SK-N-DZ (cell line): ENCODE measurements around the gene ADRA2B.
"Not testable (repeated sequence)": the region's sequence is repeated elsewhere in the genome, so short reads cannot be mapped to it uniquely, and the experiment has no call there.

Source experiments
- DNase-seq: peaks from one replicate; pipeline ENCODE4 v3.0.0-alpha.2; 2015; ENCODE audit warnings: low spot score

ADRA2B gene

DNA sequence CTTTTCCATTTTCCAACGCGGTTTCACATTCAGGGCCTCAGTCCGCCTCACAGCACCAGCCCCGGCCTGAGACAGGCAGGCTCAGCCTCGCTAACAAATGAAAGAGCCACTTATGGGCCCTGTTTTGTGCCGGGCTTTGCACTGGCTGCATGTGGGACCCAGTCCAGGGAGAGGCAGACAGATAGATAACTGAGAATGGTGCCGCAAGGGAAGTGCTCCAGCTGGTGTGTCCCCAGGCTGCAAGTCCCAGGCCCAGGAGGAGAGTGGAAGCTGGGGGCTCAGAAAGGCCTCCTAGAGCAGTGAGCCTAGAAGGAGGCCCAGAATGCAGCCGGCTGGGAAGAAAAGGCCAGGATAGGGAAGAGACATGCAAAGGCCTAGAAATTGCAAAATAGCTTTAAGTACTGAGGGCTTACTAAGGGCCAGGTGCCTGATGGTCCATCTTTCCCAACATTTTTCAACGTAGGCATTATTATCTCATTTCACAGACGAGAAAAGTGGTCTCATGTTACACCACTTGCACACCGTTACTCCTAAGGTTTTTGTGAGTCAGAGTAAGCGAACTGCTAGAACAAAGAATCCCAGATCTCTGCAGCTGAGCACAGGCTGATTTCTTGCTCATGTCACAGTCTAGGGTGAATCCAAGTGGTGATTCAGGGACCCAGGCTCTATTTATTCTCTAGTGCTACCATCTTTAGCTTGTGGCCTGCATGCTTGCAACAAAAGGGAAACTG is 26.0 kb downstream of the ADRA2B start:
- DNase-seq, result no peak

DNA sequence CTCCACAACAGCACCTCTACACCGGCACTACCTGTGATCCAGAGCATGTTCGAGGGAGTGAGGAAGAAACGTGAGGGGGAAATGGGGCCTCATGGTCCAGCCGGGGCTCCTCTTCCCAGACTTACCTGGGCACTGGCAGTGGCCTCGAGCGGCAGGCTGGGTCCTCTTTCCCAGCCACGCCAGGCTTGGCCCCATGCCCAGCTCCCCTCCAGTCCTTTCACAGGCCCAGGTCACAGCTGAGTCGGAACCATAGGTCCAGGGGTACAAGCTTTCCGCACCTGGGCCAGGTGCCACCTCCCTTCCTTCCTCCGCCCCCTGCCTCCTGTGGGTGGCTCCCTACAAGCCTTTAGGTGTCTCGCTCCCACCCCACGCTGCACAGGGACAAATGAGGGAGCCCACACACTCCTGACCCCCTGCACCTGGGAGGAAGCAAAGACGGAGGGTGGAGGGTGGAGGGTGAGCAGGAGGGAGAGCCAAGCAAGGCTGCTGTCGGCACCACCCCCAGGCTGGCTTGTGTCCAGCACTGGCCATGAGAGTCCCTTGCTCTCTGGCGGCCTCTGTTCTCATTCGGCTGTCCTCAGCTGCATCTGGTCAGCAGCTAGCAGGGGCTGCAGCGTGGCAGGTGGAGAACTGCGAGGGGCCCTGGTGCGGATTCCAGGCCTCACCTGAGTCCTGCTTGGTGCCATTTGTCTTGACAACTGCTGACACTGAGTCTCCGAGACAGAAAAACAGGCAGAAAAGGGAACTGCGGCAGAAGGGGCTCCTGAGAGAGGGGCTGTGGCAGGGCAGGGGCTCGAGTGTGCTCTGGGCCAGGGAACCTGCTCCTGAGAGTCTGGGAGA is 26.8 kb downstream of the ADRA2B start:
- DNase-seq, result no peak

DNA sequence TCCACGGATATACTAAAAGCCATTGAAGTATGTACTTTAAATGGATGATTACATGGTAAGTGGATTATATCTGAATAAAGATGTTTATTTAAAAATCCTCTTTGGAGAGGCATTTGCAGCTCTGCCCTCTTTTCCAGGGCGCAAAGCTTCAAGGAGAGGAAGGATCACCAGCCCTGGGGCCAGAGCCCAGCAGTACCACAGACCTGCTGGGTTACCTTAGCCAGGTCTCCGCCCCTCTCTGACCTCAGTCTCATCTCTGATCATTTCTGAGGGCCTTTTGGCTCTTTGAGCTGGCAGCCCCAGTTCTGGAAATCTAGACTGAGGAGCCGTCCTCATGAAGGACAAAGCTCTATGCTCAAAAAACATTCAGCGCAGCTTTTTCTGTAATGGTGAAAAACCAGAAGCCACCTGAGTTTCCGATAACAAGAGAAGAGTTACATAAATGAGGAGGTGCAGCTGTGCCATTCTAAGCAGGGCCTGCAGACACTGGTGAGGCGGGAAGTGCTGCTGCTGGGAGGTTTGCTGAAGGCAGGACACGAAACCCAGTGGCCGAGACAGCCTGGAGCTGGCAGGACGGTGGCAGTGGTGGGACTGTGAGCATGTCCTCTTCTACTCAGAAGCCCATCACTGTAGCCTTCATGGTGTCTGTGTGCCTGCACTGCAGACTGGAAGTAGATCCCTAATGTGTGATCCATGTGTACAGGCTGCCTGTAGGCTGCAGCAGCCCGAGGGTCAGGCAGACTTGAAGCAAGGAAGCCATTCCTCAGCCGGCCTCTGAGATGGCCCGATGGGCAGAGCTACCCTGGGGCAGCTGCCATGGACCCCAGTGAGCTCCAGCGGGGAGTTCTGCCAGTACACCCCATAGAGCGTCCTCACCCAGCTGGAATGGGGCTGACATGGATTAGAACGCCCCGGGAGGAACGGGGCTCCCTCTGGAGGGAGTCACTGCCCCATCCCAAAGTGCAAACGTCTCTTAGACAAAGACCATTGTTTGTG is 27.7 kb downstream of the ADRA2B start:
- no peak for DNase-seq

DNA sequence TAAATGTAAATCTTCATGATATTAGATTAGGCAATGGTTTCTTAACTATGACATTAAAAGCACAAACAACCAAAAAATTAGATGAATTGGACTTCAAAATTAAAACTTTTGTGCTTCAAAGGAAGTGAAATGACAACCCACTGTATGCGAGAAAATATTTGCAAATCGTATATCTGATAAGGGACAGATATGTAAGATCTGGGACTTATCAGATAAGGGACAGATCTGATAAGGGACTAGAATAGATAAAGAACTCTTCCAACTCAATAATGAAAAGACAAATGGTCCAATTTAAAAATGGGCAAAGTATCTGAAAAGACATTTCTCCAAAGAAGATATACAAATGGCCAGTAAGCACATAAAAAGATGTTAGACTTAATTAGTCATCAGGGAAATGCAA is 29.2 kb downstream of the ADRA2B start:
- DNase-seq, result no peak

DNA sequence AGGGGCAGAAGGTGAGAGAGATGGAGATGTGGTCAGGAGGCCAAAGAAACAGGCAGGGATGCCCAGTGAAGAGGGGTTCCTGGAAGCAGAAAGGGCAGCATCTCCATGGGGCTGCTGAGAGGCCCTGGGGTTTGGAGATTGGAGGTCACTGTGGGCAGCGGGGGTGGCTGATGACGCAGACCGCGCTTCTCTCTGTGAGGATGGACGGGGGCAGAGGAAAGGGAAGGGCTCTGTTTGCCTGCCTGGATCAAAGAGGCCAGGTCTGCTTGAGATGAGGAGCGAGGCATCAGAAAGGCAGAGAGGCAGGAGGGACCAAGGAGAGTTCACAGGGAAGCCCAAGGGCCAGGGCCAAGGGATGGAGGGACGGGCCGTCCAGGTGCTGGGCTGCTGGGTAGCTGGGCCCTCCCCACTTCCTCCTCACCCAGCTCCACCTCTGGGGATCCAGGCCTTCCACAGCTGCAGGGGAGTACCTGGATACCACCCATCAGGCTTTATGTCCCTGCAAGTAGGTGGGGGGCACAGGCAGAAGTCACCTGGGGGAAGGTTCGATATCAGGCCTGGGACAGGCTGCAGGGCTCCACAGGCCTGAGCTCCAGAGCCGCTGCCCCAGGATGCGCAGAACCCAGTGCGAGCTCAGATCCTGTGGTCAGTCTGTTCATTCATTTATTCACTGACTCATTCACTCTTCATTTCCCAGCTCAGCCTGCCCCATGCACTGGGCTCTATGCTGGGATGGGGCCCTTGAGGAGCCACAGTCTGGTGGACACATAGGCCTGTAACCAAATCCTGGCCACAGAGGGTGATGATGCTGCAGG is 30.6 kb downstream of the ADRA2B start:
- DNase-seq, result no peak

DNA sequence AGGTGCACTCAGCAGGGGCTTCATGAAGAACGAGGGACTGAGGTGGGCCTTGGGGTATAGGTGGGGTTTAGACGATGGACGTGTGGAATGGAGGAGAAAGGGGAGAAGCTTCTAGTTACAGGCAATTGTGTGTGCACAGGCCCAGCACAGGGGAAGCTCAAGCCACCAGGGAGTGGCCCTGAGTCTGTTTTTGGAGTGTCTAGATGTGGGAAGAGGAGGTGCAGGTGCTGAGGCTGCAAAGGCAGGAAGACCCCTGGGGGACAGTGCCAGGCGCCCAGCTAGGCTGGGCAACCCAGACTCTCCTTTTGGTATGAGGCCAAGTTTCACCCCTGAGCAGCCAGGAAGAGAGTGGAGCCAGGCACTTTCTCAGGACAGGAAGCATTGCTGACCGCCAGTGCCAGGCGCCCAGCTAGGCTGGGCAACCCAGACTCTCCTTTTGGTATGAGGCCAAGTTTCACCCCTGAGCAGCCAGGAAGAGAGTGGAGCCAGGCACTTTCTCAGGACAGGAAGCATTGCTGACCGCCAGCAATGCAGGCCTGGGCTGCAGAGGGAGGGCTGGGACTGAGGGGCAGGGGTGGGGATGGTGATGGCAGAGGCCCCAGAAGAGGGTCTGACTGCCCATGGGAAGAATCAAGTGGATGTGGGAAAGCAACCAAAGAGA is 31.4 kb downstream of the ADRA2B start:
- not testable (repeated sequence) for DNase-seq

DNA sequence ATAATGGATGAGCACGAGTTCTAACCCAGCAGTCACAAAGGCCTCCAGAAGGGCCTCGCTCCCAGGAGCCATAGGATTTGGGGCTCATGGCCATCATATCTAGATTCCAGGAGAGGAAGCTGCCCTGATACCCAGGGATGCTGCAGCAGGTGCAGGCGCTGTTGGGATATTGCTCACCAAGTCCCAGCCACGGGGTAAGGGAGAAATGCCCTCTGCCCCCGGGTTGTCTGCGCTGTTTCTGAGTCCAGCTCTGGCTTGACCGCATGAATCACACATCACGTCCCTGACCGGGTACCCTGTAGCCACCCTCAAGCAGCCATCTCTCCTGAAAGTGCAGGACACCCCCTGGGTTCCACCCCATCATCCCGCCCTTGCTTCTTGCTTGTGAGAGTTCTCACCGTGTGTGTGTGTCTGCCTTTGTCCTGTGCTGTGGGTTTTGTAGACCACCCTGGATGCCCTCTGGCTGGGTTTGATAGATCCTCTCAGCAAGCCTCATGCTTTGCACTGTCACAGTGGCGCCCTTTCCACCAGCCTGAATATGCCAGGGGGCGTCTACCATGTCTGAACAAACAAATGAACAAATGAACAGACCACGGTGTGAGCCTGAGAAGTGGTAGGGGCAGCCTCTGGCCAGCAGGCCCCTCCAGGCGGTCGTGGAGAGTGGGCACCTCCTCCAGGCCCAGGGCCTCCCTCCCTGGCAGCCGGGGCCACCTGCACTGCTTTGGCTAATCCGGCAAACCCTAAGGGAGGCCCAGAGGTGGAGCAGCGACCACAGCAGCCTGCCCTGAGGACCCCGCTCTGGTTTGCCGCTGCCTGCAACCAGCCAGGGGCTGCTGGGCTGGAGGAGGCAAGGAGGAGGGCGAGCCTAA is 32.1 kb downstream of the ADRA2B start:
- no peak for DNase-seq

DNA sequence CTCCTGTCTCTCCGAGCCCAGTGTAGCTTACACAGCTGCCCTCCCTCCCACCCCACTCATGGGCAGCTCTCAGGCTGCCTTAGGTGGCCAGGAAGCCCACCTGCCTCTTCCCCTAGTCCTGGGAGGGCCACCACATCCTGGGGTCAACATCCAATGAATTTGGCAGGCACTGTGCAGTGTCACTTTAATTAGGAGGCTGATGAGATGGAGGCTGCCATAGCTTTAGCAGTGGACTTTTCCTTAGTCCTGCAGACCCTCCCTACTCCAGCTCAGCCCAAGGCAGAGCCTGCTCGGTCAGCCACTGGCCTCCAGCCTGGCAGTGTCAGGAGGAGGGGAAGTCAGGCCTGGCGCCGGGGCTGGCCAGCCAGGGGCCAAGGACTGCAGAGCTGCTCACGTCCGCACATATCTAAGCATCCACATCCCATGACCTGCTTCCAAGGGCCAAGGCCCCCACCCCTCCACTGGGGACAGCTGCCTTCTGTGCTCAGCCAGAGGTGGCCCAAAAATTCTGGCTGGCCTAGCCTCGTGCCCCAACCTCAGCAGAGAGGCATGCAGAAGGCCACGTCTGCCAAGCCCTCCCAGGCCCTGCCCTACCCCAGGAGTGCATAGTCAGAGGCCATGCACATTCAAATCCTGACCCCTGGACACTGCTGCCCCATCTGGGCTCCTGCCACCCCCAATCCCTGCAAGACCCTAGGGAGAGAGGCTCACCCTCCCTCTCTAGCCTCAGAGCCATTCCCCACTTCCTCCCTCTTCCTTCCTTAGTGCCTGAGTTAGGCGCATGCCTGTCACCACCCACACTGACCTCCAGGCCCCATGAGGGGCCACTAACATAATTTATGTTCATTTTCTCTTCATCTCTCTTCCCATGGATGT is 33.1 kb downstream of the ADRA2B start:
- DNase-seq, result no peak

DNA sequence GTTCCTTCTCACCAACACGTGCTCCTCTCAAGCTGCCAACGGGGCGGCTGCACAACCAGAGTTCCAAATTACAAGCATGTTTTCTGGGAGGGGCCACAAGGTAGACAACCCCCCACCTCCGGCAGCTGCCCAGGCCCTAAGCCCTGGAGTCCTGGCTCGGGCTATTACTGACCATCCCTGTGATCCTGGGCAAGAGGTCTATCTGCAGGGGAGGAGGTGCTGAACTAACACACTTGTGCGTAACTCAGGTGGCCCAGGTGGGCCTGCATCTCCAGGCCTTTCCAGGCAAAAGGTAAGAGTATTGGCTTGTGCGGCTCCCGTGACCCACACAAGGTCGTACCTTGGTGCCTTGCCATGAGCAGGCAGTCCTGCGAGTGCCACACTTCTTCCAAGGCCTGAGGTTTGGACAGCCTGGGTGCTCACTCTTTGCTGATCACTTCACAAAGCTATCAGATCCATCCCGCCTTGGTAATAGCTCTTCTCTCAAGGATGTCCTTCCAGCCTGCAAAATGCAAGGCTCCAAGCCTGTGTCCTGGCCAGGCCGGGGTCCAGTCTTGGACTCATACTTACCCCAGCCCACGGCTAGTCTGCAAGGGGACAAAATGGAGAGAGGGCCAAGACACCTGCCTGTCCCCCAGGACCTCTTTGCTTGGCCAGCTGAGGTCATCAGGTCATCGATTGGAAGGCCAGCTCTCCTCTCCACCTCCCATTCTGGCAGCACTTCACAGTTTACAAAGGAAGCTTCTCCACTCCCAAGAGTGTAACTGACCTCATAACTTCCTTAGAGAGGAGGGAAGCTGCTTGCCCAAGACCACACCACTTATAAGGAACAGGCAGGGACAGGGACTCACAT is 33.9 kb downstream of the ADRA2B start:
- DNase-seq, result no peak

DNA sequence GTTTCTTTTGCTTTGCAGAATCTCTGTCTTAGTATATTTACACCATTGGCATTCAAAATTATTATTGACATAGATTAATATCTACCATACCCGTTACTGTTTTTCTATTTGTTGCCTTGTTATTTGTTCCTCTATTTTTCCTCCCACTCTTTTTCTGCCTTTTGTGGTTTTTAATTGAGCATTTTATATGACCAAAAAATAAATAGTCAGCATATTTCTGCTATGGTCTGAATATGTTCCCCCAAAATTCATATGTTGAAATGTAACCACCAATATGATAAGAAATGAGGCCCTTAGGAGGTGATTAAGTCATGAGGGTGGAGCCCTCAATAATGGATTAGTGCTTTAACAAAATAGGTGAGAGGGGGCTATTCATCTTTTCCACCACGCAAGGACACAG is 35.3 kb downstream of the ADRA2B start:
- no peak for DNase-seq

DNA sequence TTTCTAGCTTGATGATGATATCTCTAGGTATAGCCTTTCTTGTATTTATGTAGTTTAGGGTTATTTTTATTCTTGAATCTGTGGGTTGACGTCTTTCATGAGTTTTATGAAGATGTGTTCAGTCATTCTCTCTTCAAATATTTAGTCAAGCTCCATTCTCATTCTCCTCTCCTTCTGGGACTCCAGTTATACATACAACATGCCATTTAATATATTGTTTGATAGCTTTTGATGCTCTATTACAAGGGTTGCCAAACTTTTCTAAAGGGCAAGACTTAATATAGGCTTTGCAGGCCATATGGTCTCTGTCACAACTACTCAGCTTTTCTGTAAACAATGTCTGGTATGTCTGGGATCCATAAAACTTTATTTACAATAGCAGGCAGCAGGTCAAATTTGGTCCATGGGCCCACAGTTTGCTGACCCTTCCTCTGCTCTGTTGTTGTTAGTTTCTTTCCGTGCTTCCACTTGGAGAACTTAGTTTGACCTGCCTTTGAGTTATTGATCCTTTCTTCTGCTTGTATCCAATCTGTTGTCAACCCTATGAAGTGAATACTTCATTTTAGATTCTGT is 41.1 kb downstream of the ADRA2B start:
- DNase-seq, result no peak

DNA sequence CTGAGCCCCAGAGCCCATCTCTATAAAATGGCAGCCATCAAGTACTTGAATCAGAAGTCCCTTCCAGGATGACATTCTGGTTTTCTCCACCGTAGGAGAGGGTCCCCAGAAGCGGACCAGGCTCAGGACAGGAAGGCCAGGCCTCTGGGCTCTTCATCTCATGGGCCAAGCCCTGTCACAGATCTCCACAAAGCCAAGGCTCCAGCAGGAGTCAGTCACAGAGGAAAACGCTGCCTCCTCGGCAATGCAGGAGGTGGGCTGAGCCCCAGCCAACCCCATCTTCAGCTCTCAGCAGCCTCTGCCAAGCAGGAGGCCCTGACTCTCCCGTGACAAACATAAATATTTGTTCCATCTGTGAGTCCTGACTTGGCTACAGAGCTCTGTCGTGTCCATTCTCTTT is 42.2 kb downstream of the ADRA2B start:
- DNase-seq, result no peak

DNA sequence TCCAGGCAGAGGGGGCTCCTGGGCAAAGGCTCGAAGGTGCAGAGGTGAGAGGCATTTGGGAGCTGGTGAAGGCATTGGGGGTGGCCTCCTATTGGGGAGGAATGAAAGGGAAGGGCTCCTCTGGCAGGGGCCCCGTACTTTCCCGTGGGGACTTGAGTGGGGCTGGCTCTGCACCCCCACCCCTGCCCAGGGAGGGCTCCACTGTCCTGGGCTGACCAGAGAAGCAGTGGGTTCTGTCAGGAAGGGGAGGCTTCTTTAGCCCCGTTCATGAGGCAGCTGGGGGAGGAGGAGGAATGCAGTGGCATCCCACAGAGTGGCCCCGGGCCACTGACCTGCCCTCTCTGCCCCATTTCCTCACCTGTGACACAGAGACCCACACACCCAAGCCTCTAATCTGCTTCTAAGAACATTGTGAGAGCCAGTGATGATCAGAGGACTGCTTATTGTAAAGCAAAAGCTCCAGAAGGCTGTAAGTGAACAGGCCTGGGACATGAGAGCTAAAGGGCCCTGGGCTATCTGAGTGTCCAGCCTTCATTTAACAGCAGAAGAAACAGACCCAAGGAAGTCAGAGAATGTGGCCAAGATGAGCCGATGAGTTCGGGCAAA is 43.1 kb downstream of the ADRA2B start:
- no peak for DNase-seq

DNA sequence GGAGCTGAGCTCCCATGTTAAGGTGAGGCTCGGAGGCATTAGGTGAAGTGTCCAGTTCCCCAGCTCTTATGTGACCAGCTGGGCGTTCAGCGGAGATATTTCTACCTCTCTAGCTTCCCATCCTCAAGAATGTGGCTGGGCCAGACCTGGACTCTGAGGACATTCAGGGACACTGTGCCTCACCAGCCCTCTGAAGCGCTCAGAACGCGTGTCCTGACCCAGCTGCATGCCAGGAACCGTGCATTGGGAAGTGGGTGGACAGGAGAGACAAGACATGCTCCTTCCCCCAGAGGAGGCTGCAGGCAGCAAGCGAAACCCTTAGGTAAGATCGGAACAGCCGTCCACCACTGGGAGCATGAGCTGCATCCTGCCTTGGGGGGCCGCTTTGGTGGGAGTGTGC is 43.6 kb downstream of the ADRA2B start:
- DNase-seq, result no peak

DNA sequence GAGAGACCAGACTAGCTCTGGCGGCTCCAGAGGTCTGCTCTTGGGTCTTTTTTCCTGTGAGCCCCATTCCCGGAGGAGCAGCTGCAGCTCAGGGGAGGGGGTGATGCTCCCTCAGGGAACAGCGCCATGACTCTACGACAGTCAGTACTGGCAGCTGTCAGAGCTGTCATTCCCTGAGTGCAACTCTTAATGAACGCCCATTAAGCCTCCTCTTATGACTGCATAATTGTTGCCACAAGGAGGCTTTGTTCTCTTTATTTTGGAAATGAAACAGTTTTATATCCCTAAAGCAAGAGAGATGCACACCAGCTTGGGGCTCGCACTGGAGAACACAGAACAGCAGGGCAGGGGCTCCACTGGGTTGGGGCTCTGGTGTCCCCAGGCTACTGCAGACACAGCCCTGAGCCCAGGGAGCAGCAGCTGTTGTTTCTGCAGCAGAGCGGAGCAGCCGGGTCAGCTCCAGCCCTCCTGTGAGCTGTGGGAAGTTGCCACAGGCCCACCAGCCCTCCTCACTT is 44.3 kb downstream of the ADRA2B start:
- DNase-seq, result not testable (repeated sequence)
